Common myeloid progenitor, CD34-positive (primary cell): ENCODE data around the gene TOP3B.

Experiments
- CTCF ChIA-PET: fragments of 350-600 bp; sonication (Branson Sonifier 250); formaldehyde crosslinking; loops from one replicate; lab custom pipeline; 2021; ENCODE audit warnings: antibody characterized with exemption; lab: Charles Lee
- POLR2A ChIA-PET: fragments of 350-600 bp; sonication (Branson Sonifier 250); formaldehyde crosslinking; loops from one replicate; lab custom pipeline; 2021; ENCODE audit warnings: antibody characterized with exemption; lab: Charles Lee
- DNase-seq, 3 donors: peaks; one replicate each; pipeline versions ENCODE4 v3.0.0 to v3.0.0-alpha.2; 2013
- H3K27ac ChIP-seq, 2 experiments: 1 replicate in 1 of 2; 2 replicates in 1 of 2; pipeline ENCODE4 v1.7.0; 2013; ENCODE audit warnings: inconsistent platforms in 2 of 2, low read length in 2 of 2, mild to moderate bottlenecking in 2 of 2, low read depth in 1 of 2, moderate library complexity in 1 of 2; ENCODE audit not compliant: severe bottlenecking in 2 of 2, insufficient read depth in 1 of 2, poor library complexity in 1 of 2
- H3K27me3 ChIP-seq, 5 experiments: replicated peaks in 2 of 5; 1 replicate in 3 of 5; 2 replicates in 2 of 5; pipeline versions ENCODE4 v1.6.1 to v1.7.0; 2013; ENCODE audit warnings: low read length in 4 of 5, mild to moderate bottlenecking in 2 of 5, moderate library complexity in 2 of 5, inconsistent platforms in 1 of 5; ENCODE audit not compliant: insufficient read depth in 5 of 5, control insufficient read depth in 4 of 5
- H3K36me3 ChIP-seq, 4 experiments: 1 replicate in 2 of 4; 2 replicates in 2 of 4; pipeline versions ENCODE4 v1.6.1 to v1.7.0; 2013; ENCODE audit warnings: low read length in 3 of 4, control low read depth in 1 of 4, mild to moderate bottlenecking in 1 of 4; ENCODE audit not compliant: control insufficient read depth in 4 of 4, insufficient read depth in 4 of 4
- H3K4me1 ChIP-seq, 4 experiments: 1 replicate in 3 of 4; 2 replicates in 1 of 4; pipeline versions ENCODE4 v1.6.1 to v1.7.1; 2013; ENCODE audit warnings: low read length in 3 of 4, mild to moderate bottlenecking in 3 of 4, control low read depth in 1 of 4, inconsistent platforms in 1 of 4, moderate library complexity in 1 of 4; ENCODE audit not compliant: control insufficient read depth in 4 of 4, insufficient read depth in 4 of 4; ENCODE audit errors: control extremely low read depth in 1 of 4
- H3K4me3 ChIP-seq, 7 experiments: 1 replicate in 4 of 7; 2 replicates in 3 of 7; pipeline versions ENCODE4 v1.5.1 to v1.7.0; 2013; ENCODE audit warnings: mild to moderate bottlenecking in 7 of 7, low read length in 6 of 7, moderate library complexity in 6 of 7, inconsistent platforms in 2 of 7, low read depth in 2 of 7, control low read depth in 1 of 7; ENCODE audit not compliant: insufficient read depth in 4 of 7, control insufficient read depth in 1 of 7; ENCODE audit errors: extremely low read depth in 1 of 7
- H3K9me3 ChIP-seq, 5 experiments: 1 replicate in 4 of 5; 2 replicates in 1 of 5; pipeline versions ENCODE4 v1.6.1 to v1.7.1; 2013; ENCODE audit warnings: low read length in 4 of 5, mild to moderate bottlenecking in 2 of 5, inconsistent platforms in 1 of 5, low read depth in 1 of 5, moderate library complexity in 1 of 5; ENCODE audit not compliant: control insufficient read depth in 4 of 5, insufficient read depth in 2 of 5; ENCODE audit errors: control extremely low read depth in 1 of 5
- WGBS: methylation state at CpG from one replicate; pipeline ENCODE4 v1.1.5; 2013; ENCODE audit not compliant: insufficient coverage; 5-methylcytosine and 5-hydroxymethylcytosine counted together

TOP3B gene

DNA sequence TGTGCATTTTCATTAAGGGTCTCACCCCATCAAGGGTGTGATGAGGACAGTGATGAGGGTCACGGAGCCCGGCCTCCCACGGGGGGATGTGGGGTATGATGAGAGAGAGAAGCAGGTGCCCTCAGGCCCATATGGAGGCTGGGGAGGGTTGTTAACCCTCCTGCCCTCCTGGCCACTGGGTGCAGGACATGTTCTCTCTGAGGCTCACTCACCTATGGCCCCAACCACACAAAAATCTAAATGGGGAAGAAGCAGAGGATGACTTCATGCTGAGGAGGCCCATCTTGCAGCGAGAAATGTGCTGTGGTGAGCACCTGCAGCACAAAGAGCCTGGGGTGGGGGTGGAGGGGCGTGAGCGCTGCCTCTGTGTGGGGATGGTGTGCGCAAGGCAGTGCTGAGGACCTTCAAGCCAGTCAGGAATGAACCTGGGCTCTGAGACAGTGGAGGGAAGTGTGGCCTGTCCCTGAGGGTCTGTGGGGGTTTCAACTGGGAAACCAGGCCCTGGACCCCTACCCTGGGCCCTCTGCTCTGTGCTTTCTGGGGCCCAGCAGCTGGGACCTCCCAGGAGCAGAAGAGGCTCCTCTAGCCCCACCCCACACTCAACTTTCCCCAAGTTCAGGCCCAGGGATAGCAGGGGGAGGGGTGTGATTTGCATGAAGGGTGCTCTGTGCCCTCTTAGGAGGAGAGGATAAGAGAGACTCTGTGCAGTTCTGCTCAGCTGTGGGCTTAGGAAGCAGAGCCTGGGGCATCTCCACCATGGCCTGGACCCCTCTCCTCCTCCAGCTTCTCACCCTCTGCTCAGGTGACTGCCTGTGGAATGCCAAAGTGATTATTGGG, 43.0 kb upstream of the TOP3B start:
- peak in 1 of 3 donors; percentile 33 for DNase-seq
- H3K36me3 ChIP-seq = no peaks in the 10 kb centered on the region
- no peaks in the 10 kb centered on the region for H3K27me3 ChIP-seq
- H3K4me3 ChIP-seq = no peak overlapping the region
- ChIA-PET POLR2A (no interaction called here), CTCF (no interaction called here)
- WGBS = 86% methylated on average over 4 of the region's 7 CpGs
- peaks cover 0 to 11% (median 1%) of the 10 kb centered on the region in 4 experiments for H3K4me1 ChIP-seq
- no peaks in the 10 kb centered on the region for H3K9me3 ChIP-seq
- H3K27ac ChIP-seq = no peak overlapping the region

DNA sequence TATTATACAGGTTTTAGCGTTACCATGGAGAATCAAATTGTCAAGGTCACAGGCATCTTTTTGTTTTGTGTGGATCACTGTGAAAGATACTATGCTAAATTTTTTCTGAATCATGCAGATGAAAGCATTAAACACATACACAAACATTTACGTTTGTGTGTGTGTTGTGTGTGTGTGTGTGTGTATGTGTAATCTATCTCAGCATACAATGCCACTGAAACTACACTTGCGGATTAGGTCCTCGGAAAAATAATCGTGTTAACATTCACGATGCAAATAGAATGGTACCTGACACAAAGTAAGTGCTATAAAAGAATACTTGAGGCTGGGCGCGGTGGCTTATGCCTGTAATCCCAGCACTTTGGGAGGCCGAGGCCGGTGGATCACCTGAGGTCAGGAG, 41.9 kb upstream of the TOP3B start:
- Histone ChIP-seq H3K27ac (no peak overlapping the region), H3K27me3 (no peaks in the 10 kb centered on the region), H3K36me3 (no peaks in the 10 kb centered on the region), H3K4me3 (no peak overlapping the region), H3K9me3 (no peaks in the 10 kb centered on the region), H3K4me1 (peaks cover 0 to 12% (median 2%) of the 10 kb centered on the region in 4 experiments)
- DNase-seq = no peak
- WGBS = 100% methylated on average over 6 of the region's 10 CpGs
- CTCF ChIA-PET = no interaction called here
- POLR2A ChIA-PET = no interaction called here

DNA sequence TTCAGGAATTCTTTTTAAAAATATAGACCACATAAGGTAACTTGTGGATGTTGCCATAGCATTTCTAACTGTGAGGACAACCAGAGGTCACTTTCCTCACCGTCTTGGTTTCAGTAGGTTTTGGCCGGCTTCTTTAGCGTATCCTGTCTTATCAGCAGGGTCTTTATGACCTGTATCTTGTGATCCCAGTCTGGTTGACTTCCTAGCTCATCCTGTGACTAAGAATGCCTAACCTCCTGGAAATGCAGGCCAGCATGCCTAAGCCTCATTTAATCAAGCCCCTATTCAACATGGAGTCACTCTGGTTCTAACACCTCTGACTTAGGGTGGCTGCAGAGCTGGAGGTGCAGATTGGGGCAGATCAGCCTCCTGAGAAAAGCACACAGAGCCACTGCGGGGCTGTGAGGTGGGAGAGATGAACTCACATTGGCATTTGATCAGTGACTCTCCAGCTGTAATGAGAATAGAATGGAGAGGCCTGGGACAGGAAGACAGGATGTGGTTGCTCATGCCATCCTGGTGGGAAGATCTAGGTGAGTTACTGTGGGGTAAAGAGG, 41.1 kb upstream of the TOP3B start:
- H3K9me3 ChIP-seq = no peaks in the 10 kb centered on the region
- H3K27me3 ChIP-seq = no peaks in the 10 kb centered on the region
- ChIA-PET POLR2A (no interaction called here), CTCF (interaction anchor here (0.9 kb wide), 1 partner anchor 19 kb away, joined by 3 read pairs; no protein-coding TSS in a partner anchor)
- H3K4me1 ChIP-seq = peaks cover 0 to 15% (median 5%) of the 10 kb centered on the region in 4 experiments
- H3K36me3 ChIP-seq = no peaks in the 10 kb centered on the region
- DNase-seq = no peak
- no peak overlapping the region for H3K4me3 ChIP-seq
- WGBS = 98% methylated on average over 4 of the region's 4 CpGs
- H3K27ac ChIP-seq = no peak overlapping the region

DNA sequence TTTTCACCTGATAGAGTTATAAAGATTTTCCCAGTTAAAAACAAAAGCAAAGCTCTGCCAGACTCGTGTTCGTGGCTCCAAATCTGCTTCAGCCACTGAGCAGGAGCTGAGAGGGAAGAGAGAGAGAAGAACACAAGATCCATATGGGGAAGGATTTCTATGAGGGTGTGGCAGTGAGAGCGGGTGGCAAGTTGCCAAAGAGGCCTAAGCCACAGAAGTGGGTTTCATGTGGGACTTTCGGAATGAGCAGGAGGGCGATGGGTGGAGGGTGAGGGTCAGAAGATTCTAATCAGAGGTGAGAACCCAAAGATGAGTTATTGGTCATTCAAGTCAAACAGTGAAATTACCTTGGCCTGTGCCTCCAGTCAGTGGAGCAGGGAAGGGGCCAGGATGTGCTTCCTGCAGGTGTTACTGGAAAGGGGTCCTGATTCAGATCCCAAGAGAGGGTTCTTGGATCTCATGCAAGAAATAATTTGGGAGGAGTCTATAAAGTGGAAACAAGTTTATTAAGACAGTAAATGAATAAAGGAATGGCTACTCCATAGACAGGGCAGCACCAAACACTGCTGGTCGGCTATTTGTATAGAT, 40.5 kb upstream of the TOP3B start:
- no peak overlapping the region for H3K4me3 ChIP-seq
- no peaks in the 10 kb centered on the region for H3K9me3 ChIP-seq
- CTCF ChIA-PET = interaction anchor here (0.9 kb wide), 1 partner anchor 20 kb away, joined by 3 read pairs; no protein-coding TSS in a partner anchor
- 87% methylated on average over 3 of the region's 6 CpGs for WGBS
- POLR2A ChIA-PET = no interaction called here
- H3K27ac ChIP-seq = no peak overlapping the region
- no peak for DNase-seq
- no peaks in the 10 kb centered on the region for H3K27me3 ChIP-seq
- peaks cover 0 to 15% (median 5%) of the 10 kb centered on the region in 4 experiments for H3K4me1 ChIP-seq
- no peaks in the 10 kb centered on the region for H3K36me3 ChIP-seq

DNA sequence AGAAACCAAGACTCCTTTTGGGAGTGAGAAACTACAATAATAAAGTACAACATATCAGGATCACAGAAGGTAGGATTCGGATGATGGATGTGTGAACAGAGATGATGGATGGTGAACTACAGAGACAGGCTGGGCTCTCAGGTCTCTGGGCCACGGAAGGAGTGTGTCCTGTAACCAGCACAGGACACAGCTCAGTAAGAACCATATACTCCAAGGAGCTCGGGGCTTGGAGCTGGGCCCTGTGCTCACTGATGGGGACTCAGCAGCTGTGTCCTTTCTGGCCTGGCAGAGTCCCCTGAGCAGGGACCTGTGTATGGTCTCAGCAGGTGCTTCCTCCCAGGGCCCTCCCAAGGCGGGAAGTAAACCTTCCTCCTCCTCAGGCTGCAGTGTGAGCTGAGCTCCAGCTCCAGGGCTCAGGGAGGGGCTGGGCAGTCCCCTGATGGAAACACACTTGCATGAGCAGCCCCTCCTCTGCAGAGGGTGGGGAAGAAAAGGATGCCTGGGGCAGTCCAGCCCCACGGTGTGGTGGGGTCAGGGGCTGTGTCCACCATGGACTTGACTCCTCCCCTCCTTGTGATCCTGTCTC, 39.8 kb upstream of the TOP3B start:
- Histone ChIP-seq H3K27ac (no peak overlapping the region), H3K27me3 (no peaks in the 10 kb centered on the region), H3K4me3 (no peak overlapping the region), H3K36me3 (no peaks in the 10 kb centered on the region), H3K9me3 (no peaks in the 10 kb centered on the region), H3K4me1 (peaks cover 0 to 15% (median 5%) of the 10 kb centered on the region in 4 experiments)
- 17% methylated on average over 4 of the region's 5 CpGs for WGBS
- ChIA-PET POLR2A (no interaction called here), CTCF (interaction anchor here (1.2 kb wide), 1 partner anchor 12 kb away, joined by 3 read pairs; no protein-coding TSS in a partner anchor)
- peak in 2 of 3 donors; percentile 50 to 62 for DNase-seq

DNA sequence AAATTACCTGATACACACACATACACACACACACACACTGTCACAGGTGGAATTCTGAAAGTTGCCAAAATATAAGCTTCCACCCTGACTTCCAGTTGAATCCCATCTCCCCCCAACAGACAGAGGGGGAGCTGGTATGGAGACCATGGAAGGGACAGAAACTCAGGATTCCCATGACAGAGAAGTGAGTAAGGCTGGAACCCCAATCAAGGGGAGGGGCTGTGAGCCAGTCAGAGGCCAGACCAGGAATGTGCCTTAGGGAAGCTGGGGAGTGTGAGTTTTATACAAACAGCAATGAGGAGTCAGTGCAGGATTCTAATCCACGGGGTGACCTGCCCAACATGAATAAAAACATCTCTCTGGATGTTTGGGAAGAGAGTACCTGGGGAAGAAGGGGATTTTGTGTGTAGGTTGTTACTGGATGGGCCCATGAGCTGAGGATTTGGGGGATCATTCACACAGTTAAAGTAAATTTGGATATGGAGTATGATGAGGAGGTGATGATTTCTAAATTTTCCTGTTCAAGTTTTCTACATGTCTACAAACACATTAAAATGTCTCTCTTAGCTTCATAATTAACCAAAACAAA, 38.7 kb upstream of the TOP3B start:
- Histone ChIP-seq H3K36me3 (no peaks in the 10 kb centered on the region), H3K4me3 (no peak overlapping the region), H3K27me3 (no peaks in the 10 kb centered on the region), H3K27ac (no peak overlapping the region), H3K9me3 (no peaks in the 10 kb centered on the region), H3K4me1 (peaks cover 0 to 15% (median 5%) of the 10 kb centered on the region in 4 experiments)
- no peak for DNase-seq
- 100% methylated on average over 1 of the region's 1 CpG for WGBS
- CTCF ChIA-PET = interaction anchor here (1.2 kb wide), 1 partner anchor 13 kb away, joined by 3 read pairs; no protein-coding TSS in a partner anchor
- POLR2A ChIA-PET = no interaction called here
